ENCODE data around the gene P2RX1.
A peak's percentile ranks its signal among the peaks of the same experiment; 100 is the strongest.
"Not testable (repeated sequence)": the region's sequence is repeated elsewhere in the genome, so short reads cannot be mapped to it uniquely, and the experiment has no call there.

P2RX1 gene

DNA sequence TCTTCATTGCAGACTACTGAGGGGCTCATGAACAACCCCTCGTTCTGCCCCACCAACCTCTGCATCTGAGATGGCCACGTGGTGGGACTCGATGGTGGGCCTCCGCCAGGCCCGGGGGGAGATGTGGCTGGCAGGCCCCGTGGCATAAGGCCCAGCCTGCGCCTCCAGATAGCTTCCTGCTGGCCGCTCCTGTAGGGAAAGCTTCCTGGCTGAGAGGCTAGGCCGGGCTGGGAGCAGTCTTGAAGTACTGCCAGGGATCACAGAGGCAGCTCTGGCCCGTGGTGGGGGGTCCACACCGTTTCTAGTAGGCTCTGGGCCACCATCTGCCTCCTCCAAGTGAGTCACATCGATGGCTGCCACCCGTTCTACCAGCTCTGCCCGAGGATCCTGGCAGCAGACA lies 31.0 kb downstream of the P2RX1 start:
- peak; percentile 89 for DNase-seq

DNA sequence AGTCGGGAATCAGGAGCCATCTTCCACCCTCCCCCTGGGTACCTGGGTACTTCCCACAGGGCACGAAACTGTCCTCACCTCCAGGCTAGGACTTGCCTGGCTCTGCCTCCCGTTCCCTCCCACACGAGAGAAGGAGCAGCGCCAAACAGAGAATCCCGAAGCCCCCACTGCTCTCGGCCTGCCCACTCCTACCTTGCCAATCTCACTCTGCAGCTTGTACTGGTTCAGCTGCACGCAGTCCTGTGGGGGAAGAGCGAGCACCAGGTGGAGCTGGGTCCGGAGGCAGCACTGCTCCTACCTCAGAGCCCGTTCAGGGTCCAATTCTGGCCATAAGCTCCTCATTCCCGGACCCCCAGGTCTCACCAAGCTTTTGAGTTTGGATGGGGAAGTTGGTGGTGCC lies 32.1 kb downstream of the P2RX1 start:
- no peak for DNase-seq

DNA sequence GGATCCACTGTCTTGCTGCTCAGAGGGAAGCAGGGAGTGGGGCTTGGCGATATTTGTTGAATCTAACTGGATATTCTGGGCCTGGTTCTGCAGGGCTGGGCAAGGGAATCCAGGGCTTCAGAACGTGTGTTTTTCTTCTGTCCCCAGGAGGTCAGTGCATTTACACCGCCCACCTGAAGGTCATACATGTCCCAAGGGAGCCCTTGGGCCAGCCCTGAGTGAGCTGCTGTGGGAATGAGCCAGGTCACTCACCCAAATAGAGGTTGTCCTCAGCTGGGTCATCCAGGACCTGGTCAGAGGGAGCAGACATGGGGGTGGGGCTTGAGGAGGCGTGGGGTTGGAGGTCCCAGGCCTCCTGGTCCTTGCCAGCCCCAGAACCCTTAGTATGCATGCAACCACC lies 34.0 kb downstream of the P2RX1 start:
- no peak for DNase-seq

DNA sequence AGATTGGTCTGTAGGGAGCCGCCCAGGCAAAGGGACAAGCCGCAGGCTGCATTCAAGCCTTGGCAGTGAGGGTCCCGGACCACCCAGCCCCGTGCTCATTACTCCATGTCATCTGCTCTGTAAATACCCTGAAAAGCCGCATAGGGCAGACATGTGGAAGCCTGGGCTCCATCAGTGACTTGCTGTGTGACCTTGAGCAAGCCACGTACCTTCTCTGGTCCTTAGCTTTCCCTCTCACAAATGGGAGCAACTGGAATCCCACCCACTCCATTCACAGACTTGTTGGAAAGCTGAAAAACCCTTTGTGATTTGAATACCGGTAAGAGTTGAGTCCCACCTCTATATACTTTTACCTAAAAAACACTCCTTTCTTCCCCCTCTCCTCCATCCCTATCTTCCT lies 35.3 kb downstream of the P2RX1 start:
- no peak for DNase-seq

DNA sequence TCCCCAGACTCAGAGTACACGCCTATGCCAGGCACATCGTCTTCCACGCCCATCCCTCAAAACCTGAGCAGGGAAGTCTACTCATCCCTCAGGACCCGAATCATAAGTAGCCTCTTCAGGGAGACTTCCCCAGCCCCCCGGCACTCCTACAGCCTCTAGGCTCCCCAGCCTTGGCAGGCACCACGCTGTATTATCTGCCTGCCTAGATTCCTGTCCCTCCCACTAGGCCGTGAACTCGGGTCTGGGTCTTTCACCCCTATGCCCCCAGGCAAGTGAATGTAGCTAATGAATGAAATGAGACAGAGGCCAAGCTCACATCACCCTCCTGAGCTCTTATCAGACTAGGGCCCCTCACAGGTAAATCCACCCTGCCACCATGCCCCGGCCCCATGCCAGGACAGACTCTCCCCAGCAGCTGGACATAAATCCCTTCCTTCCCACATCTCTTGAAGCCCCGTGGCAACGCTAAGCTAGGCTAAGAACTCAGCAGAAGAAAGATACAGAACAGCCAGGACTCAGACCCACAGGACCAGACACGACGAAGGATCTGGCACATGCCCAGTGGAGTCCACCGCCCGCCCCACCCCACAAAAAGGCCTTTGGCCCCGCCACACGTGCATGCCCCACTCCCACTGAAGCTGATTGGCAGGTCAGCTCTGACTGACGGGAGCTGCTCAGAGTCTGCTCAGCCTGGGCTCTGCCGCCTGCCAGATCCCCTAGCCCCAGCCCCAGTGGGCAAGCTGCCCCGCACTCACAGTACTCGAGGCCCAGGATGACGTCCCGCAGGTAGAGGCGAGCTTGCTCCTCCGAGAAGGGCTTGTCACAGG lies 36.5 kb downstream of the P2RX1 start:
- DNase-seq, result no peak

DNA sequence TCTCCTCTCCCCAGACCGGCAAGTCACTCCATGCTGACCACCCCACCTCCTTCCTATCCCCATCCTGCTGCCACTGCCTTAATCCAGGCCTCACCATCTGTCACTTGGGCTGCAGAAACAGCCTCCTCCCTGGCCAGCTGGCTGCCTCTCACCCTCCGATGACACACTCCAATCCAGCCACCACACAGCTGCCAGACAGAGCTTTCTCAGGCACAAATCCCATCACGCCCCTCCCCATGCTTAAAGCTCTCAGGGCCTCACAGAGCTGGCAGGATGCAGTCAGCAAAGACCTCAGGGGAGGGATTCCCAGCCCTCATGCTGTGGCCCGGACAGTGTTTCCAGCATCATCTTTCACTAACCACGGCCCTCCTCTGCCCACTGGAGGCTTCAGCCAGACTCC lies 37.1 kb downstream of the P2RX1 start:
- DNase-seq, result peak; percentile 95

DNA sequence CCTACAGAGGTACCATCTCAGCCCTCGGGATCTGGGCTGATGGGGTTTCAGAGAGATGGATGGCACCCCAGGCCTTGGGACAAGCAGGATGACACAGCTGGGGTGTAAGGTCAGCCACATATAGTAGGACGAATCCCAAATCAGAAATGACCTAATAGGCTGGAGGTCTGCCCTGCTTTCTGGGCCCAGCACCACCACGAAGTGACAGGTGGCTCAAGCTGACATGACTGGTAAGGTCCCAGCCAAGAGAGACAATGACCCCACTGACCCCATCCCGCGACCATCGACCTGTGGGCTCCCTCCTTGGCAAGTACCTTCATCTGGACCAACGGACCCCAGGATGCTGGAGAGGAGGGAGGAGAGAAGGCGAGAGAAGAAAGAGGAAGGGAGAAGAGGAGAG lies 39.0 kb downstream of the P2RX1 start:
- no peak for DNase-seq

DNA sequence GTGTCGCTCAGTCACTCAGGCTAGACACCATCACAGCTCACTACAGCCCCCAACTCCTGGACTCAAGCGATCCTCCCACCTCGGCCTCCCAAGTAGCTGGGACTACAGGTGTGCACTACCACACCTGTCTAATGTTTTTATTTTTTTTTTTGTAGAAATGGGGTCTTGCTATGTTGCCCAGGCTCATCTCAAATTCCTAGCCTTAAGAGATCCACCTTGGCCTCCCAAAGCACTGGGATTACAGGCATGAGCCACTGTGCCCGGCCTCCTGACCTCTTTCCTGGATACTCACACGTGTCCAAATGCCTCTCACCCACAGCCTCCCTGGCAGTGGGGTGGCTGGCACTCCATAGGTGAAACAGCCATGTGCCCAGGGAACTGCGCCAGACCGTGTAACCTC lies 40.9 kb downstream of the P2RX1 start:
- DNase-seq, result no peak

DNA sequence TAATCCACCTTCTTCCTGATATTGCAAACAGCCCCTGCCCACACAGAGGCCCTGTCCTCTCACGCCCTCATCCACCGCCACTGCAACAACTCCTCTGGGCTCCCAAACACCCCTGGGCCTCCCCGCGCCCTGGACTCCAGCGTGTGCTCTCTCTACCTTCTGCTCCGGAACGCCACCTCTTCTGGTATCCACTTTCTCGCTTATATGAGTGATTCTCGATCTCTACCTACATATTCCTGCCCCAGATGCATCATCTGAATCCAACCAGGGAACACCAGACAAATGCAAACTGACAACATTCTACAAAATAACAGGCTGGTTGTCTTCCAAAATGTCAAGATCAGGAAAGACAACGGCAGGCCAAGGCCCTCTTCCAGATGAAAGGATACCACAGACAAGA lies 42.4 kb downstream of the P2RX1 start:
- DNase-seq, result no peak

DNA sequence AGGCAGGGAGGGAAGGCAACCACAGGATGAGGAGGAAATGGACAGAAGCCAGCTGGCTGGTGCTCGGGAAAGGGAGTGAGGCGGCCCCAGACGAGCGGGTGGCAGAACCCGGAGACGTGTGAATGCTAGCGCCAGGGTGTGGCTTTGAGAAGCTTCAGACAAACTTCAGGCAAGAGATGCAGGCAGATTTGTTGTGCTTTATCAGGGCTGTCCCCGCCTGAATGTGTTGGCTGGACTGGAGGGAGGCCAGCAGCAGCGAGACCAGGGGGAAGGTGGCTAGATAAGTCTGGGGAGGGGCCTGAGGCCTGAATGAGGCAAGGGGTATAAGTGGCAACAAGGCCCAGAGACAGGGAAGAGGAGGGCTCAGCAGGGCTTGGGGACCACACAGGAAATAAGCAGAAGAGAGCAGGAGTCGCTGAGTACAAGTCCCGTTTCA lies 45.4 kb downstream of the P2RX1 start:
- DNase-seq, result no peak

DNA sequence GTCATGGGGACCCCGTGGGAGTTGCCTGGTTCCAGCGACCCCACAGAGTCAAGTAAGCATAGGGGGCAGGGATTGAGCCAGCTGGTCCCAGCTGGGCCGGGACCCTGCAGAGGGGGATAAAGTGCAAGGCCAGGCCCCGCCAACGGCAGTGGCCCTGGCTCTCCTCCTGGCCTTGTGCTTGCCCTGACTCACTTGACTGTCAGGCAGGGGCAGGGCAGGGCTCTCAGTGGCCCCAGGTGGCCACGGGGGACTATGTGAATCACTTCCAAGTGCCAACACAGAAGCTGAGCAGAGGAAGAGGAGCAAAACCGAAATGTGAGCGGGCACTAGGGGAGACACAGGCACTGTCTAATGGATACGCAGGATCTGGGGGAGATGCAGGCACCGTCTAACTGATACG lies 48.7 kb downstream of the P2RX1 start:
- DNase-seq, result no peak

DNA sequence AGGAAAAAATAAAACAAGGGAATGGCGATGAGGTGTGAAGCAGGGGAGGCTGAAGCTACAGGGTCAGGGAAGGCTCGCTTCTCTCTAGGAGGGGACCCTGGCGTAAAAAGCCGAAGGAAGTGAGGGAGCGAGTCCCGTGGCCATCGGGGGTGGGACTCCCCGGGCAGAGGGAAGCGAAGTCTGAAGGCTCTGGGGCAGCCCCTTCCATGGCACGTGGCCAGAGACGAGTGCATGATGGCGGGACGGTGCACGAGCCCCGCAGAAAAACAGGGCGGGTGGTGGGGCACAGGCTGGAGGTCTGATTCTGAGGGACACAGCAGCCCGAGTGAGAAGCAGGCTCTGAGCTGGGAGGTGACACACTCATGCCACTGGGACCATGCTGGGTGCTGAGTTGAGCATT lies 49.2 kb downstream of the P2RX1 start:
- no peak for DNase-seq

DNA sequence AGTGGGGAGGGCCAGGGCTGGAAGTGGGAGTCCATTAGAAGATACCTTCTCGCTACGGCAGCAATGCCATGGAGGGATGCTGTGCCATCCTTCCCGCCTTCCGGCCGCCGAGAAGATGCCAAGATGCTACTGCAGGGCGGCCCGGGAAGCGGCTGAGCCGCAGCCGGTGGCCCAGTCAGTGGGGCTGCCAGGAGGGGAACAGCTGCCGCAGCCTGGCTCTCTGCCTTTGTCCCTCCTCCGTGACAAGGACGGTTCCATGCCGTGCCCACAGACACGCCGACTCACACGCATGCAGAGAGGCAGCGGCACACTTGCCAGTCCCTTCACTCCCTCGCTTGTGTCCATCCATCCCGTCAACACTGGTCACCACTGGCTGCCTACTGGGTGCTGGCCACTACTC lies 50.0 kb downstream of the P2RX1 start:
- peak; percentile 21 for DNase-seq

DNA sequence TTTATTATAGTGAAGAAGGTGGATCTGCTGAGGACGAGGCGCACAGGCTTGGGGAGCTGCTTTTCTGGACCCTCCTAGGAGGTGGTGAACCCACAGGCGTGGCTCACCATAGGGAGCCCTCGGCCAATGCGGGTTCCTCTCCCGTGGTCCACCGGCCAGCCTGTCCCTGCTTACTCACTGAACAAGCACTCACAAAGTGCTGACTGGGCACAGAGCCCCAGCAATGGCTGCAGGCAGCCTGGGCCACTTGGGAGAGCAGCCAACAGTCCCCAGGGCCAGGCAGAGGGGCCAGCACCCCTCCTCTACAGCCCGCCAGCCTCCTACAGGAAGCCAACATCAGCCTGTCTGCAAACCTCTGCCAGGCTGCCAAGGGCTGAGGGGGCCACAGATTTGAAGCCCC lies 51.1 kb downstream of the P2RX1 start:
- DNase-seq, result peak; percentile 31

DNA sequence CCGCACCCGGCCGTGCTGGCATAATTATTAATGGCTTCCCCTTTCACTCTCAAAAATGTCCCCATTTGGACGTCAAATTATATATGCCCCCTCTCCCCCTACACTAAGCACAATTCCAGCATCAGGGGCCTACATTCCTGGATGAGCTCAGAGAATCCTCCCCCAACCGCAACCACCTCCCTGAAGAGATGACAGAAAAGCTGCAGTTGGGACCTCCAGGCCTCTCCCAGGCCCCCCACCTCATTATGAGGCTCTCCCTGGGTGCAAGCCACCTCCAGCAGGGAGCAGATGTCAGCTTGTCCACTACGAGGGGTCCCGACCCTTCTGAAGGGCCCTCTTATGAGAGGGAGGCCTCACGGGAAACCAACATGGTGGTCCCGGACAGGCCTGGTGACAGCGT lies 51.7 kb downstream of the P2RX1 start:
- no peak for DNase-seq

DNA sequence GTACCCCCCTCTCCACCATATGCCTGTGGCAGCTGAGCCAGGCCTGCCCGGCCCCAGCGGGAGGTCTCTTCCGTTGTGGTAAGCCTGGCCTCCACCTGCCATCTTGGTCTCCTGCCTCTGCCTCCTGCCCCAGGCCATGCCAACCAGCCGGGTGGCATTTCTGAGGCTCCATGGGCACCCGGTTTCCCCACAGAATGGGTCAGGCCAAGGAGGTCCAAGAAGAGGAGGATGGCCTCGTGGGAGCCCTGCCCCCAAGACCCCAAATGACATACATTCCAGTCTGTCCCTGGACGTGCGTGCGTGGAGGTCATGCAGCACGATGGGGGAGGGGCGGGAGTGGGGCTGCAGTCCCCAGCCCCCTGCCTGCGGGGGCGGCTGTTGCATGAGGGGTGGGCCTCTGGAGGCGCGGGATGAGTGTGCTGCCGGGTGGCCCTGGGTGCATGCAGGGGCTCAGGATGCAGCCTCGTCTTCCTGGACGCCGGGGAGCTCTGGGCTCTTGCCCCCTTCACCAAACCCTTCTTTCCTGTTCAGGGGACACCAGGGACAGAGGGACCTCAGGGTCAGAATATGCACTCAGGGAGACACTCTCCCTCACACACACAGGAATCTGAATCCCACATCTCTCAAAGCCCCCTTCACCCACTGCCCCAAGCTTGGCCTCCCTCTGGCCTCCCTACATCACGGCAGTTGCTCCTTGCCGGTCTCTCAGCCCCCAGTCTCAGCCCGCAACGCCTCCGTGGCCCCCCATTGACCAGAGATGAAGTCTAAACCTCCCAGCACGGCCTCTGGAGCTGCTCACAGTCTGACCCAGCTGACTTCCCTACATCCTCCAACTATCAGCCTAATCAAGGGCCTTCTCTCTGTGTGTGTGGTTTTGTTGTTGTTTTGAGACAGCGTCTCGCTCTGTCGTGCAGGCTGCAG lies 54.2 kb downstream of the P2RX1 start:
- no peak for DNase-seq

DNA sequence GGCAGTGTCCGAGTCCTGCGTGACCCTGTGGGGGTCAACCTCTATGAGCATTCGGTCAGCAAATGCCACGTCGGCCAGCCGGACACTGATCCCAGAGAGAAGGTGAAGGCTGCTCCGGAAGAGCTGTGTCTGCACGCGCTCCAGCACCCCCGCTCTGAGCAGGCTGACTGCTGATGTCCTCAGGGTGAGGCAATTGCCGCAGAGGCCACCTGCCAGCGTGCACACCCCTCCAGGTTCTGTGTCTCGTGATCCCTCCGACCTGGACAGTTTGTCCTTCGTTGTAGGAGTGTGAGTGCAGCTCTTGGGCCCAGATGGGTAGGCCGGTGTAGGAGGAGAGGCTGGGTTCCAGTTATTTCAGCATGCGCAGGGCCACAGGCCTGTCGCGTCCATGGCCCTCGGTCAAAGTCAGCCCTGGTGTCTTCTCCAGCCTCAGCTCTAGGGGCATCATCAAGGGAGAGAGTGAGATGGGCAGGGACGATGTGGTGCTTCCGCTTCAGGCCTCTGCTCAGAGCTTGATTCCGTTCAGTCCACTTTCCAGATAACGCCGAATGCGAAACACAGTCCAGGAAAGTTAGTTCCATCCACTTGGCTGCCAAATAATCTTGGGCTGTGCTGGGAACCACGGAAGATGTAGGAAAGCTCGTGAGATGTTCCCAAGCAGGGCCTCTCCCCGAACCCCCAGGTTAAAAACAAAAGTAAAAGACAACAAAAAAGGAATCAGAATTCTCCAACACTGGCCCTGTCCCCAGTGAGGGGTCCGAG lies 55.1 kb downstream of the P2RX1 start:
- DNase-seq, result no peak

DNA sequence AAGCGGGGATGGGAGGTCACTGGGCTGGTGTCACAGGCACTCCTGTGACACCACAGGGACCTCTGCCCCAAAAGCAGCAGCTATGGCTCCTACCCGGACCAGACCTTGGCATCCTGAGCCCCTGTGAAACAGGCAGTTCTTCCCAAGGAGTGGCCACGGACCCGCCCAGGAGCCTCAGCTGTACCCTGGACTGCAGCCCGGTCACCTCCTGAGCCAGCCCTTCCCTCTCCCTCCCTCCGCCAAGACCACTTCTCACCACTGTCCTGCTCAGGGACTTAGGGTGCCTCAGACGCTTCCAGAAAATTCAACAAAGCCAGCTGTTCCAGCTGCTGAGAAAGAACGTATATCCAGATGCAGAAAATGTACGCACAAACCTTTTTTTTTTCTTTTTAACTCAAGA lies 56.3 kb downstream of the P2RX1 start:
- DNase-seq, result no peak

DNA sequence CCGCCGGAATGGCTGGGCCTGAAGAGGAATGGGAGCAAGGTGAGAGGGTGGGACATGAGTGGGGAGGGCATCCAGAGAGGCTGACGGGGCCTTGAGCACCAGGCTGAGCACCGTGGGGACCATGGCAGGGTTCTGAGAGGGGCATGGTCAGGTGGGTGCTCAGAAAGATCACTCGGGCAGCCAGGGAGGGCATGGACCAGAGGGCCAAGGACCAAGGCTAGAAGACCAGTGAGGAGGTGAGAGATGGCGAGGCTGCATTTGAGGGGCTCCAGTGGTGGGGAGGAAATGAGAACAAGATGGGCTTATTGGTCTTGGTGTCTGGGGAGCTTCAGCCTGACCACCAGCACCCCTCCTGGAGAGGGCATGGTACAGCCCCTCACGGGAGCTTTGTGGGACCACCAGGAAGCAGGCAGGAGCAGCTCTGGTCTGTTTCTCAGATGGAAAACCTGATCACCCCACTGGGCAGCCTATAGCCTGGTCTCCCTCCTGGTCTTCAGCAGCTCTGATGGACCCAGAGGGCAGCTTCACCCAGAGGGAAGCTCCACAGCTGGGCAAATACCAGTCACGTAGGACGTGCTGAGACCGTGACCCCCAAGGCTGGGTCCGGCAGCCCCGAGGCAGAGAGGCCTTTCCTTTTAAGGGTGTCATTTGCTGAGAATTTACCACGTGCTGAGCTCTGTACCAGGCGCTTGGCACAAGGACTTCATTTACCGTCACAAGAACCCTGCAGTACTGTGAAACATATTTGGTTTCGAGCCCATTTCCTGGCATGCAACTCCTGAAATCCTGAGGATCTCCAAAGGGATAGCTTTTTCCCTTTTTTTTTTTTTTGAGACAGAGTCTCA lies 58.8 kb downstream of the P2RX1 start:
- DNase-seq, result no peak

DNA sequence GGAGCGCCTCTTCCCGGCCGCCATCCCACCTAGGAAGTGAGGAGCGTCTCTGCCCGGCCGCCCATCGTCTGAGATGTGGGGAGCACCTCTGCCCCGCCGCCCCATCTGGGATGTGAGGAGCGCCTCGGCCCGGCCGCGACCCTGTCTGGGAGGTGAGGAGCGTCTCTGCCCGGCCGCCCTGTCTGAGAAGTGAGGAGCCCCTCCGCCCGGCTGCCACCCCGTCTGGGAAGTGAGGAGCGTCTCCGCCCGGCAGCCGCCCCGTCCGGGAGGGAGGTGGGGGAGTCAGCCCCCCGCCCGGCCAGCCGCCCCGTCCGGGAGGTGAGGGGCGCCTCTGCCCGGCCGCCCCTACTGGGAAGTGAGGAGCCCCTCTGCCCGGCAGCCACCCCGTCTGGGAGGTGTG lies 62.1 kb downstream of the P2RX1 start:
- not testable (repeated sequence) for DNase-seq

DNA sequence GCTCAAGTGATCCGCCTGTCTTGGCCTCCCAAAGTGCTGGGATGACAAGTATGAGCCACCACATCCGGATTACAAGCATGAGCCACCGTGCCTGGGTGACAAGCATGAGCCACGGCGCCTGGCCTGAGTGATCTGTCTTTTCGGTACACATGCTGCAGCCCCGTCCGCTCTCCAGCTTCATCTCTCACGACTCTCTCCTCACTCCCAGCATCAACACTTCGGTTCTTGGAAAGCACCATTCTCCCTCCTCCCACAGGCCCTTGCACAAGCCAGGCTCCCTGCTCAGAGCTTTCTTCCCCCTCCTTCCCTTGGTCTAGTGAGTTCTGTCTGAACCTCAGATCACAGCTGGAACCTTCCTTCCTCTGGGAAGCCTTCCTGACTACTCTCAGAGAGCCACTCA lies 63.7 kb downstream of the P2RX1 start:
- DNase-seq, result no peak

DNA sequence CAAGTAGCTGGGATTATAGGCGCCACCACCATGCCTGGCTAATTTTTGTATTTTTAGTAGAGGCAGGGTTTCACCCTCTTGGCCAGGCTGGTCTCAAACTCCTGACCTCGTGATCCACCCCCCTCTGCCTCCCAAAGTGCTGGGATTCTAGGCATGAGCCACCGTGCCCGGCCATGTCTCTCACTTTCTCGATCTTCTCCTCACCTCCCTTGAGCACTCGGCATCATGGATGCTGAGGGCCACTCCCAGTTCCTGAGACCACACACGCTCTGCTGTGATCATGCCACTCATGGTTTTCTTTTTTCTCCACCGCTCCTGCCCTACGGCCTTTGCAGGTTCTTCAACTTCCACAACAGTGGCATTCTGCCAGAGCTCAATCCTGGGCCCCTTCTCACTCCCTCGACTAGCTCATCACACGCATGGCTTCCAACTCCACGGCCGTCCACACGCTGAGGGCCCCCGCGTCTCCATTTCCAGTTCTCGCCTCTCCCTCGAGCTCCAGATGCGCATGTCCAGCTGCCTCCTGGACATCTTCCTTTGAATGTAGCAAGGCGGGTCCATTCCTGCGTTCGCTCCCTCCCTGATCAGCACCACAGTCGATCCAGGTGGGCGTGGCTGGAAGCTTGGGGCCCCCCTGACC lies 64.7 kb downstream of the P2RX1 start:
- DNase-seq, result no peak
